ENCODE measurements around the gene SLC16A10. TPM values are rescaled to one million over a fixed set of nuclear protein-coding genes. Genes with fewer than 3 reads are reported as not detected.

SLC16A10 gene
- total and polyA plus RNA-seq, 2 experiments from 2014 or later = 12.1 to 30.9 TPM

- no peaks in the 10 kb centered on the region for H3K27me3 ChIP-seq (ENCODE audit: insufficient read depth)
- Mint-ChIP-seq H3K9me3 (no peaks in the 10 kb centered on the region), H3K4me1 (peaks cover 3% of the 10 kb centered on the region; the same call in 1 of the 3 replicates), H3K27ac (no peak overlapping the region), H3K4me3 (no peak overlapping the region), H3K36me3 (ENCODE audit: low read depth) (no peaks in the 10 kb centered on the region), H3K27me3 (ENCODE audit: insufficient read depth, low read depth, poor library complexity) (peaks cover 3% of the 10 kb centered on the region)
- ATAC-seq = no peak
- no peak for DNase-seq (ENCODE audit: low spot score)
- H3K79me2 ChIP-seq (replicated peaks; ENCODE audit: insufficient read depth) = no peaks in the 10 kb centered on the region
- H3K4me3 ChIP-seq = no peak overlapping the region
- no peaks in the 10 kb centered on the region for H3F3A ChIP-seq (replicated peaks; ENCODE audit: low read depth)
- peaks cover 5% of the 10 kb centered on the region for H3K4me1 ChIP-seq (ENCODE audit: insufficient read depth)
- no peaks in the 10 kb centered on the region for H3K36me3 ChIP-seq (ENCODE audit: insufficient read depth)
- no peak overlapping the region for H3K27ac ChIP-seq (ENCODE audit: low read depth)
- no peak for TF ChIP-seq NANOG (IDR thresholded peaks at IDR 0.05; ENCODE audit: borderline replicate concordance)
- no peak for TF ChIP-seq ZNF462 (CRISPR knock-in tag; IDR thresholded peaks at IDR 0.05)
- TF ChIP-seq ETS1 (IDR thresholded peaks at IDR 0.05) = no peak
- no peak for TF ChIP-seq STAT1 (IDR thresholded peaks at IDR 0.05; ENCODE audit: unreplicated experiment)
- TF ChIP-seq EZH2 (IDR thresholded peaks at IDR 0.05; ENCODE audit: low read depth, unreplicated experiment) = no peak
- TF ChIP-seq ZNF331 (CRISPR knock-in tag; IDR thresholded peaks at IDR 0.05; ENCODE audit: low read depth) = no peak
- no peak for TF ChIP-seq JUNB (IDR thresholded peaks at IDR 0.05; ENCODE audit: unreplicated experiment)
- no peak for TF ChIP-seq CTCF (conservative IDR thresholded peaks at IDR 0.05; ENCODE audit: low read depth in 2 of 2)
- TF ChIP-seq EZH2phosphoT487 (IDR thresholded peaks at IDR 0.05; ENCODE audit: unreplicated experiment) = no peak
- TF ChIP-seq REST (IDR thresholded peaks at IDR 0.05; ENCODE audit: unreplicated experiment) = no peak
- no peak for TF ChIP-seq CREB1 (CRISPR knock-in tag; IDR thresholded peaks at IDR 0.05; ENCODE audit: low read depth)
- TF ChIP-seq ZNF114 (CRISPR knock-in tag; IDR thresholded peaks at IDR 0.05) = no peak
- no peak for TF ChIP-seq POLR2AphosphoS5 (IDR thresholded peaks at IDR 0.05; ENCODE audit: low read depth)
- H4K20me1 ChIP-seq (replicated peaks; ENCODE audit: insufficient read depth) = no peaks in the 10 kb centered on the region
- H3K9me2 ChIP-seq (ENCODE audit: insufficient read depth) = no peaks in the 10 kb centered on the region
- no peak overlapping the region for H3K4me2 ChIP-seq
- no peak overlapping the region for H2AFZ ChIP-seq
Observed at GRCh38 chr6:111074311-111074710, 13.0 kb upstream of the SLC16A10 start.

All from GM23338 (cell line).